PC-9 (cell line): ENCODE data around the gene RUVBL2. TPM values are rescaled to one million over a fixed set of nuclear protein-coding genes. Genes with fewer than 3 reads are reported as not detected.

ENCODE experiments used
- BruUV-seq: library from RNA; stranded (reverse); fragments of 400-500 nt; replicated peaks from 2 replicates; lab custom pipeline; 2021; lab: Mats Ljungman, UMichigan
- CTCF ChIA-PET: fragments of 300-600 bp; sonication (Branson Sonifier 250); formaldehyde crosslinking; loops from one replicate; lab custom pipeline; 2022; ENCODE audit warnings: antibody characterized with exemption; lab: Charles Lee
- POLR2A ChIA-PET: fragments of 300-600 bp; sonication (Branson Sonifier 250); formaldehyde crosslinking; loops from one replicate; lab custom pipeline; 2022; ENCODE audit warnings: antibody characterized with exemption; ENCODE audit not compliant: unreplicated experiment; lab: Charles Lee
- DNase-seq, 2 experiments: peaks; one replicate each; pipeline versions ENCODE4 v3.0.0 to v3.0.0-alpha.2; 2015 to 2022; ENCODE audit warnings: mixed read lengths in 1 of 2
- H2AFZ ChIP-seq: fragments of 200-600 bp; sonication (generic); 2 replicates; pipeline ENCODE4 v1.8.1; 2017; ENCODE audit warnings: antibody characterized with exemption
- H3F3A ChIP-seq: fragments of 200-600 bp; sonication (generic); 2 replicates; pipeline ENCODE4 v1.8.1; 2017; ENCODE audit warnings: antibody characterized with exemption, mild to moderate bottlenecking, low read depth; ENCODE audit not compliant: insufficient read depth
- H3K27ac ChIP-seq: fragments of 200-600 bp; sonication (generic); 2 replicates; pipeline ENCODE4 v1.6.1; 2016; ENCODE audit warnings: mixed run types
- H3K27me3 ChIP-seq: fragments of 200-600 bp; sonication (generic); 2 replicates; pipeline ENCODE4 v1.6.1; 2016; ENCODE audit warnings: low read depth, mixed run types; ENCODE audit not compliant: insufficient read depth
- H3K36me3 ChIP-seq: fragments of 200-600 bp; sonication (generic); 2 replicates; pipeline ENCODE4 v1.6.1; 2016; ENCODE audit warnings: low read depth, mixed run types
- H3K4me1 ChIP-seq: fragments of 200-600 bp; sonication (generic); replicated peaks from 2 replicates; pipeline ENCODE4 v1.6.1; 2016; ENCODE audit warnings: mixed run types; ENCODE audit not compliant: insufficient read depth
- H3K4me2 ChIP-seq: fragments of 200-600 bp; sonication (generic); 2 replicates; pipeline ENCODE4 v1.6.1; 2017; ENCODE audit warnings: mixed run types
- H3K4me3 ChIP-seq: fragments of 200-600 bp; sonication (generic); 2 replicates; pipeline ENCODE4 v1.6.1; 2016; ENCODE audit warnings: mixed run types
- H3K79me2 ChIP-seq: fragments of 200-600 bp; sonication (generic); 2 replicates; pipeline ENCODE4 v1.6.1; 2017; ENCODE audit warnings: low read depth, mixed run types
- H3K9me2 ChIP-seq: fragments of 200-600 bp; sonication (generic); 2 replicates; pipeline ENCODE4 v1.8.1; 2017; ENCODE audit warnings: mild to moderate bottlenecking; ENCODE audit not compliant: insufficient read depth
- H3K9me3 ChIP-seq: fragments of 200-600 bp; sonication (generic); 2 replicates; pipeline ENCODE4 v1.8.1; 2016; ENCODE audit warnings: low read depth; ENCODE audit not compliant: insufficient read depth
- H4K20me1 ChIP-seq: fragments of 200-600 bp; sonication (generic); 2 replicates; pipeline ENCODE4 v1.8.1; 2017; ENCODE audit not compliant: insufficient read depth
- CTCF ChIP-seq: fragments of 200-600 bp; sonication (generic); conservative IDR thresholded peaks from 2 replicates; pipeline ENCODE4 v1.6.1; 2017; ENCODE audit warnings: mixed run types, antibody characterized with exemption, mild to moderate bottlenecking, moderate library complexity
- EZH2 ChIP-seq: fragments of 200-600 bp; sonication (generic); IDR thresholded peaks from 2 replicates; pipeline ENCODE4 v1.8.0; 2017; ENCODE audit warnings: antibody characterized with exemption, low read depth
- intact Hi-C: fragments of 100-400 bp; cut with micrococcal nuclease; formaldehyde crosslinking; loops from one replicate; pipeline ENCODE4 v1.10.0; 2022; ENCODE audit not compliant: unreplicated experiment
- total RNA-seq: library from RNA; stranded (reverse); gene quantifications from 2 replicates; pipeline ENCODE4 v1.2.3, GENCODE V29; 2021

RUVBL2 gene
- total RNA-seq, 1 experiment from 2014 or later = 179 TPM

GRCh38 chr19:49016067-49016839, 22.6 kb downstream of the RUVBL2 start:
- Histone ChIP-seq H3K4me2 (no peak overlapping the region), H3K27me3 (no peaks in the 10 kb centered on the region), H3K79me2 (no peaks in the 10 kb centered on the region), H3K4me1 (peaks cover 9% of the 10 kb centered on the region; the same call in 1 of the 2 replicates), H3K9me3 (no peaks in the 10 kb centered on the region), H3K9me2 (no peaks in the 10 kb centered on the region), H3K36me3 (peaks cover 7% of the 10 kb centered on the region; the same call in 1 of the 2 replicates), H2AFZ (no peak overlapping the region), H3F3A (peaks cover 31% of the 10 kb centered on the region), H3K4me3 (no peak overlapping the region), H3K27ac (no peak overlapping the region), H4K20me1 (no peaks in the 10 kb centered on the region)
- TF ChIP-seq CTCF = no peak
- no peak for TF ChIP-seq EZH2
- CTCF ChIA-PET = no interaction called here
- DNase-seq = no peak
- POLR2A ChIA-PET = interaction anchor here (0.5 to 0.6 kb wide), 2 partner anchors 48 to 71 kb away, joined by 3 to 25 read pairs; no protein-coding TSS in a partner anchor
- BruUV-seq = no TSS peak
- intact Hi-C loops = loop anchor here (5.0 kb wide), 1 partner anchor 41 kb away; the partner anchor contains the start of gene CGB7

- BruUV-seq = no TSS peak
- TF ChIP-seq CTCF = no peak
- TF ChIP-seq EZH2 = no peak
- intact Hi-C loops = loop anchor here (5.0 kb wide), 1 partner anchor 40 kb away; the partner anchor contains the start of gene CGB7
- Histone ChIP-seq H3K9me2 (no peaks in the 10 kb centered on the region), H3K4me2 (peak within 1 kb of the TSS; percentile 81), H3F3A (peaks cover 39% of the 10 kb centered on the region), H2AFZ (0 out of 2 replicates have a peak within 1 kb of the TSS, but pooled peaks have one; percentile 17), H3K36me3 (peaks cover 7% of the 10 kb centered on the region; the same call in 1 of the 2 replicates), H3K79me2 (no peaks in the 10 kb centered on the region), H3K9me3 (no peaks in the 10 kb centered on the region), H3K4me3 (peak within 1 kb of the TSS; percentile 48; the same call in 1 of the 2 replicates), H3K4me1 (peaks cover 9% of the 10 kb centered on the region; the same call in 1 of the 2 replicates), H4K20me1 (no peaks in the 10 kb centered on the region), H3K27me3 (no peaks in the 10 kb centered on the region), H3K27ac (no peak within 1 kb of the TSS)
- peak in 1 of 2 experiments; percentile 10 for DNase-seq
- POLR2A ChIA-PET = interaction anchor here (0.6 kb wide), 1 partner anchor 55 kb away, joined by 4 read pairs; no protein-coding TSS in a partner anchor
- CTCF ChIA-PET = interaction anchor here (0.6 to 1.1 kb wide), 3 partner anchors 24 to 81 kb away, joined by 3 to 8 read pairs (median 4); partner anchors contain the start of genes GYS1 and RUVBL2
These were observed 23.5 kb downstream of the RUVBL2 start, which contains the start of gene LHB for GRCh38 chr19:49017041-49017665. LHB (minus strand) TSS chr19:49017091; CDS start chr19:49017081, 10 bp downstream.
